ENCODE measurements around the gene GCSAML.

- TF ChIP-seq EZH2 (IDR thresholded peaks at IDR 0.05; ENCODE audit: borderline replicate concordance, low read depth, low read length, severe bottlenecking) = no peak
- TF ChIP-seq, protein P1, sequence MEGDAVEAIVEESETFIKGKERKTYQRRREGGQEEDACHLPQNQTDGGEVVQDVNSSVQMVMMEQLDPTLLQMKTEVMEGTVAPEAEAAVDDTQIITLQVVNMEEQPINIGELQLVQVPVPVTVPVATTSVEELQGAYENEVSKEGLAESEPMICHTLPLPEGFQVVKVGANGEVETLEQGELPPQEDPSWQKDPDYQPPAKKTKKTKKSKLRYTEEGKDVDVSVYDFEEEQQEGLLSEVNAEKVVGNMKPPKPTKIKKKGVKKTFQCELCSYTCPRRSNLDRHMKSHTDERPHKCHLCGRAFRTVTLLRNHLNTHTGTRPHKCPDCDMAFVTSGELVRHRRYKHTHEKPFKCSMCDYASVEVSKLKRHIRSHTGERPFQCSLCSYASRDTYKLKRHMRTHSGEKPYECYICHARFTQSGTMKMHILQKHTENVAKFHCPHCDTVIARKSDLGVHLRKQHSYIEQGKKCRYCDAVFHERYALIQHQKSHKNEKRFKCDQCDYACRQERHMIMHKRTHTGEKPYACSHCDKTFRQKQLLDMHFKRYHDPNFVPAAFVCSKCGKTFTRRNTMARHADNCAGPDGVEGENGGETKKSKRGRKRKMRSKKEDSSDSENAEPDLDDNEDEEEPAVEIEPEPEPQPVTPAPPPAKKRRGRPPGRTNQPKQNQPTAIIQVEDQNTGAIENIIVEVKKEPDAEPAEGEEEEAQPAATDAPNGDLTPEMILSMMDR (IDR thresholded peaks at IDR 0.05; ENCODE audit: borderline replicate concordance, extremely low read depth, low read length, poor library complexity, severe bottlenecking) = no peak
Observed at GRCh38 chr1:247538561-247538960, 10.4 kb upstream of the GCSAML start.
